ENCODE data around the gene ARL6IP1. TPM values are rescaled to one million over a fixed set of nuclear protein-coding genes. Genes with fewer than 3 reads are reported as not detected.
"Not testable (repeated sequence)": the region's sequence is repeated elsewhere in the genome, so short reads cannot be mapped to it uniquely, and the experiment has no call there.

The ARL6IP1 gene
- polyA plus RNA-seq, 1 of the 3 experiments (the other 2 are of a cell fraction), result 95.8 TPM

- H3K79me2 ChIP-seq (ENCODE audit: insufficient read depth); H3F3A ChIP-seq (replicated peaks; ENCODE audit: insufficient read depth); POLR2A ChIA-PET; H3K4me3 ChIP-seq (ENCODE audit: low read depth in 2 of 2, low read length in 1 of 2); H3K27ac ChIP-seq (ENCODE audit: low read depth in 2 of 2, low read length in 1 of 2); H3K9ac ChIP-seq; H3K36me3 ChIP-seq (replicated peaks in 1 of 2; ENCODE audit: control insufficient read depth in 1 of 2, insufficient read depth in 2 of 2, low read length in 1 of 2); H3K27me3 ChIP-seq (ENCODE audit: insufficient read depth); H2AFZ ChIP-seq (ENCODE audit: low read depth); H4K20me1 ChIP-seq (ENCODE audit: insufficient read depth); H3K9me3 ChIP-seq; H3K9me2 ChIP-seq; H3K4me1 ChIP-seq (ENCODE audit: control insufficient read depth in 1 of 2, insufficient read depth in 2 of 2, low read depth in 1 of 2, low read length in 1 of 2); H3K4me2 ChIP-seq; CTCF ChIA-PET: not testable (repeated sequence)
- WGBS (ENCODE audit: low lambda C conversion rate), result 42% methylated on average over 20 of the region's 21 CpGs
- peak; percentile 61 for TF ChIP-seq RAD21 (IDR thresholded peaks at IDR 0.05; ENCODE audit: low read length)
- peak; percentile 18; the same call in 1 of the 2 replicates for TF ChIP-seq SMC3 (IDR thresholded peaks at IDR 0.05; ENCODE audit: low read depth, low read length)
- TF ChIP-seq CTCF (IDR thresholded peaks at IDR 0.05), result peak; percentile 71
- DNase-seq, result peak; percentile 9
Observed at GRCh38 chr16:18759598-18760520, 41.5 kb downstream of the ARL6IP1 start.

DNA sequence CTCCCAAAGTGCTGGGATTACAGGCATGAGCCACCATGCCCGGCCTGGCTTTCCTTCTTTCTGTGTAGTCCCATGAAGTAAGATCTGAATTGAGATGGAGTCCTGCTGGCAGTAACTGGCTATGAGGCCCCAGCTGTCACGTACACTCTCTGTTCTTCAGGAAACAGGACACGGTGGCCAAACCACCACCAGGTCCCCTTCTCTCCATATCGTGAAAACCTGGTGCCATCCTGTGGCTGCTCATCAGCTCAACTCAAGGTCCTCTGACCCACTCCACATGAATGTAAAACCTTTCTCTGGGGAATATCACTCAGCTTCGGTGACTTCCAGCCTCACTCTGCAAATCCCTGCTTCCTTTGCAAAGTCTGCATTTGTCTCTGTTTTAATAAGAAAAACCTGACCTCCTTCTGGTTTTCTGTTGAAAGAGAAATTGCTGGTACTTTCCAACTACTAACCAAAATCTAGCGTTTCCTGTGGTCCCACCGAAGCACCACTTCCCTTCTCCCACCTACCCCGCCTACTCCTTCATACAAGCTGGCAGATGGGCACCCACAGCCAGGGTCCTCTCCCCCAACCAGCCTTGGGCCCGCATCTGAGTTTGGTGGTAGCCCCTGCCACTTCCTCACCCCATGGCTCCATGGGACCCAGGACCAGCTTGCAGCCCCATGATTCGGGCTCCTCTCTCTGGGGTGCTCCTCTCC is 43.2 kb downstream of the ARL6IP1 start:
- POLR2A ChIA-PET; H3K4me2 ChIP-seq; H3F3A ChIP-seq (replicated peaks; ENCODE audit: insufficient read depth); CTCF ChIA-PET; H3K27me3 ChIP-seq (ENCODE audit: insufficient read depth); H3K36me3 ChIP-seq (replicated peaks in 1 of 2; ENCODE audit: control insufficient read depth in 1 of 2, insufficient read depth in 2 of 2, low read length in 1 of 2); H3K9me2 ChIP-seq; H3K27ac ChIP-seq (ENCODE audit: low read depth in 2 of 2, low read length in 1 of 2); H4K20me1 ChIP-seq (ENCODE audit: insufficient read depth); DNase-seq; H3K4me3 ChIP-seq (ENCODE audit: low read depth in 2 of 2, low read length in 1 of 2); H2AFZ ChIP-seq (ENCODE audit: low read depth); H3K4me1 ChIP-seq (ENCODE audit: control insufficient read depth in 1 of 2, insufficient read depth in 2 of 2, low read depth in 1 of 2, low read length in 1 of 2); H3K9me3 ChIP-seq; H3K79me2 ChIP-seq (ENCODE audit: insufficient read depth); H3K9ac ChIP-seq: not testable (repeated sequence)
- no CpG with 5 or more reads among the region's 10 CpGs for WGBS (ENCODE audit: low lambda C conversion rate)

DNA sequence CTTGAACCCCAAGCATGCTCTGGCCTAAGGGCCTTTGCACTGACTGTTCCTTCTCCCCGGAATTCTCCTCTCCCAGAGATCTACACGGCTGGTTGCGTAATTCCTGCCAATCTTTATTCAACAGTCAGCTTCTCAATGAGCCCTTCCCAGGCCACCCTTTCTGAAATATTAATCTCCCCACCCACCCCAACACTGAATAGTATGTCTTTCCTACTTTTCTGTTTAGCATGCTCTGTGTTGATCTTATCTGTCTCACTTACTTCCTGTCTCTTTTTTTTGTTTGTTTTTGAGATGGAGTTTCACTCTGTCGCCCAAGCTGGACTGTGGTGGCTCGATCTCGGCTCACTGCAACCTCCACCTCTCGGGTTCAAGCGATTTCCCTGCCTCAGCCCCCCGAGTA is 44.7 kb downstream of the ARL6IP1 start:
- H3K9me2 ChIP-seq; H3K36me3 ChIP-seq (replicated peaks in 1 of 2; ENCODE audit: control insufficient read depth in 1 of 2, insufficient read depth in 2 of 2, low read length in 1 of 2); H3K4me2 ChIP-seq; H3K27me3 ChIP-seq (ENCODE audit: insufficient read depth); H3K27ac ChIP-seq (ENCODE audit: low read depth in 2 of 2, low read length in 1 of 2); CTCF ChIA-PET; H3K4me3 ChIP-seq (ENCODE audit: low read depth in 2 of 2, low read length in 1 of 2); DNase-seq; H4K20me1 ChIP-seq (ENCODE audit: insufficient read depth); POLR2A ChIA-PET; H3K9ac ChIP-seq; H3K9me3 ChIP-seq; H2AFZ ChIP-seq (ENCODE audit: low read depth); H3F3A ChIP-seq (replicated peaks; ENCODE audit: insufficient read depth); H3K79me2 ChIP-seq (ENCODE audit: insufficient read depth); H3K4me1 ChIP-seq (ENCODE audit: control insufficient read depth in 1 of 2, insufficient read depth in 2 of 2, low read depth in 1 of 2, low read length in 1 of 2): not testable (repeated sequence)
- WGBS (ENCODE audit: low lambda C conversion rate), result 77% methylated on average over 9 of the region's 9 CpGs

DNA sequence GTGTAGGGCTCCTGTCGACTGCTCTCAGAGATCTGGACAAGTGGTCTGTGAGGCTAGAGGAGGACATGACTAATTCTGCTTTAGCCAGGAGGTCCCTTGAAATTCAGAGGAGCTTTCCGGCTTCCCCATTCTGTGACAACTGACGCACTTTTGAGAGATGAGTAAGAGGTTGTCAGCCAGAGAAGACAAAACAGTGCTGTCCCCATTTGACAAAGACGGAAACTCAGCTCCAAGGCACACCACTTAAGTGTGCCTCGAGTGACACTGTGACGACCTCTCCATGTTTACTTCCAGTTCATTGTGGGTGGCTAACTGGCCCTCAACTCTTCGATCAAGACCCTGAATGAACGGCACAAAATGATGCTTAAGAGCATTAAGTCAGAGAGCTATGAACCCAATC is 58.5 kb downstream of the ARL6IP1 start:
- DNase-seq; H3K4me3 ChIP-seq (ENCODE audit: low read depth in 2 of 2, low read length in 1 of 2); CTCF ChIA-PET; H3K27me3 ChIP-seq (ENCODE audit: insufficient read depth); H3K27ac ChIP-seq (ENCODE audit: low read depth in 2 of 2, low read length in 1 of 2); H3K4me1 ChIP-seq (ENCODE audit: control insufficient read depth in 1 of 2, insufficient read depth in 2 of 2, low read depth in 1 of 2, low read length in 1 of 2); POLR2A ChIA-PET; H3K9ac ChIP-seq; H3K4me2 ChIP-seq; H3K9me2 ChIP-seq; H4K20me1 ChIP-seq (ENCODE audit: insufficient read depth); H3K36me3 ChIP-seq (replicated peaks in 1 of 2; ENCODE audit: control insufficient read depth in 1 of 2, insufficient read depth in 2 of 2, low read length in 1 of 2); H3K79me2 ChIP-seq (ENCODE audit: insufficient read depth); H3K9me3 ChIP-seq; H2AFZ ChIP-seq (ENCODE audit: low read depth); H3F3A ChIP-seq (replicated peaks; ENCODE audit: insufficient read depth): not testable (repeated sequence)
- WGBS (ENCODE audit: low lambda C conversion rate), result no CpG with 5 or more reads among the region's 8 CpGs
